ENCODE measurements around the gene GPAM. TPM values are rescaled to one million over a fixed set of nuclear protein-coding genes. Genes with fewer than 3 reads are reported as not detected.

GPAM gene
- total and polyA plus RNA-seq, 5 donors from 2014 or later, result 0.84 to 4.2 (median 2.5) TPM

DNA sequence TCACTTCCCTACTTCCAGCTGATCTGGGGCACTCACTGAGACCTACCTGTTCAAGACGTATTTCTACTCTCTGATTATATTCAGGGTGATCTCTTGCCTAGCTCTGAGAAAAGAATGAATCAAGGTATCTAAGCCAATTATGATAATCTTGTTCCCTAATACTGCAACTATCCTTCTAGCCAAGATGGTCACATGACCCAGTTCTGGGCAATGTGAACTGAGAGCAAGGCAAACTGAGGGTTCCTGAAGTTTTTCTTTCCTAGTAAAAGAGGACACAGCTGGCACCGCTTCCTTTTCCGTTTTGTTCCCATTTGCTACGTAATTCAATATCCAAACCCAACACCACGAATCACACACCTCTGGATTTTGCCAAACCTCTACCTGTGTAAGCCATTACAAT, 5.9 kb upstream of the GPAM start:
- Mint-ChIP-seq H3K27me3 (peaks cover 17% of the 10 kb centered on the region), H3K36me3 (no peaks in the 10 kb centered on the region), H3K9me3 (peaks cover 0 to 9% (median 0%) of the 10 kb centered on the region in 7 donors), H3K27ac (peak overlapping the region in 1 of 3 donors; percentile 11), H3K4me3 (no peak overlapping the region), H3K4me1 (peaks cover 0 to 4% (median 2%) of the 10 kb centered on the region in 4 donors)
- H3K4me1 ChIP-seq (ENCODE audit: control insufficient read depth, insufficient read depth, low read length, poor library complexity, severe bottlenecking), result no peaks in the 10 kb centered on the region
- no peaks in the 10 kb centered on the region for H3K36me3 ChIP-seq (ENCODE audit: control insufficient read depth, insufficient read depth, low read length)
- no peak overlapping the region for H3K4me3 ChIP-seq (ENCODE audit: low read depth, low read length)
- no peaks in the 10 kb centered on the region for H3K9me3 ChIP-seq (ENCODE audit: control insufficient read depth in 2 of 2, low read length in 2 of 2)
- H3K27me3 ChIP-seq (ENCODE audit: control insufficient read depth, insufficient read depth, low read length), result peaks cover 4% of the 10 kb centered on the region
- ATAC-seq (ENCODE audit: low read depth in 2 of 2) (no peak), DNase-seq (no peak)
- no peak overlapping the region for H3K27ac ChIP-seq (ENCODE audit: insufficient read depth, low read length, poor library complexity, severe bottlenecking)

DNA sequence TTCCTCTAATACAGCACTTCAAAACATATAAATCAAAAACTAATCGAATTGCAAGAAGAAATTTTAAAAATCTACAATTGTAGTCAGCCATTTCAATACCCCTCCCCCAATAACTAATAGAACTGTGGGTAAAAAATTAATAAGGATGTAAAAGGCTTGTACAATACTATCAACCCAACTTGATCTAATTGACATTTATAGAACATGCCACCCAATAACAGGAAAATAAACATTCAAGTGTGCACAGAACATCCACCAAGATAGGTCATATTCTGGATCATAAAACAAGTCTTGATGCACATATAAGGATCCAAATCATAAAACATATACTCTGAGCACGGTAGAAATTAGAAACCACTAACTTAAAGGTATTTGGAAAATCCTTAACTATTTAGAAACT, 4.0 kb upstream of the GPAM start:
- no peaks in the 10 kb centered on the region for H3K9me3 ChIP-seq (ENCODE audit: control insufficient read depth in 2 of 2, low read length in 2 of 2)
- Mint-ChIP-seq H3K27ac (no peak overlapping the region), H3K27me3 (peaks cover 21% of the 10 kb centered on the region), H3K36me3 (no peaks in the 10 kb centered on the region), H3K9me3 (peaks cover 0 to 9% (median 0%) of the 10 kb centered on the region in 7 donors), H3K4me3 (no peak overlapping the region), H3K4me1 (peaks cover 7 to 22% (median 12%) of the 10 kb centered on the region in 4 donors)
- no peaks in the 10 kb centered on the region for H3K36me3 ChIP-seq (ENCODE audit: control insufficient read depth, insufficient read depth, low read length)
- H3K27me3 ChIP-seq (ENCODE audit: control insufficient read depth, insufficient read depth, low read length), result peaks cover 4% of the 10 kb centered on the region
- H3K4me1 ChIP-seq (ENCODE audit: control insufficient read depth, insufficient read depth, low read length, poor library complexity, severe bottlenecking), result peaks cover 14% of the 10 kb centered on the region
- no peak overlapping the region for H3K4me3 ChIP-seq (ENCODE audit: low read depth, low read length)
- ATAC-seq (ENCODE audit: low read depth in 2 of 2) (no peak), DNase-seq (no peak)
- H3K27ac ChIP-seq (ENCODE audit: insufficient read depth, low read length, poor library complexity, severe bottlenecking), result no peak overlapping the region

DNA sequence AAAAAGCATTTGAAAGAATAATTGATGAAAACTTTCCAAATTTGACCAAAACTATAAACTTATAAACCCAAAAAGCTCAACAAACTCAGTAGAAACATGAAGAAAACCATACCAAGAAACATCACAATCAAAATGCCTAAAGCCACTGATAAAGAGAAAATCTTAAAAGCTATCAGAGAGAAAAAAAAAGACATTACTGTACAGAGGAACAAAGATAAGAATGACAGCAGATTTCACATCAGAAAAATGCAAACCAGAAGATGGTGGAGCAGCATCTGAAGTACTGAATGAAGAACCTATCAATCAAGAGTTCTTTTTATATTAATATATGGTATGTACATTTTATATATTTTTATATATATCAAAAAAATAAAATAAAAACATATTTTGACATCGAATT, 2.4 kb upstream of the GPAM start:
- Mint-ChIP-seq H3K9me3 (peaks cover 0 to 9% (median 0%) of the 10 kb centered on the region in 7 donors), H3K4me1 (peaks cover 12 to 29% (median 17%) of the 10 kb centered on the region in 4 donors), H3K27ac (no peak overlapping the region), H3K4me3 (peak overlapping the region in 1 of 4 donors; percentile 53), H3K27me3 (peaks cover 21% of the 10 kb centered on the region), H3K36me3 (no peaks in the 10 kb centered on the region)
- Histone ChIP-seq H3K27ac (ENCODE audit: insufficient read depth, low read length, poor library complexity, severe bottlenecking) (no peak overlapping the region), H3K4me1 (ENCODE audit: control insufficient read depth, insufficient read depth, low read length, poor library complexity, severe bottlenecking) (peaks cover 16% of the 10 kb centered on the region), H3K9me3 (ENCODE audit: control insufficient read depth in 2 of 2, low read length in 2 of 2) (no peaks in the 10 kb centered on the region), H3K4me3 (ENCODE audit: low read depth, low read length) (no peak overlapping the region), H3K27me3 (ENCODE audit: control insufficient read depth, insufficient read depth, low read length) (peaks cover 4% of the 10 kb centered on the region), H3K36me3 (ENCODE audit: control insufficient read depth, insufficient read depth, low read length) (no peaks in the 10 kb centered on the region)
- DNase-seq, result no peak
- ATAC-seq (ENCODE audit: low read depth in 2 of 2), result no peak

DNA sequence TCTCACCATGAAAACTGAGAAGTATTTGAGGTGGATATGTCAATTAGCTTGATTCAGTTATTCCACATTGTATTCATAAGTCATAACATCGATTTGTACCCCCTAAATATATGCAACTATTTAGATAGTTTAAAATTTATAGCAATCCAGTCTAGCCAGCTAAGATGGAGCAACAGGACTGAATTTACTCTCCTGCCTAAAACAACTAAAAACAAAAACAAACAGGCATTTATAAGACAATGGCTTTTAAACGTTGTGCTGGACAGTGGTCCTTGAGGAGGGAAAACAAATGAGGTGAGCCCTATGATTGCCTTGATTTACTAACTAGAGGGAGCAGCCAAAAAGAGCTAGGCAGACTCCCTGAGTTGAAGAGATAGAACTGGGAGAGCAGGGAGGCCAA, 814 bp upstream of the GPAM start:
- Mint-ChIP-seq H3K4me3 (peak overlapping the region; percentile 7 to 97 (median 95)), H3K27me3 (peaks cover 18% of the 10 kb centered on the region), H3K36me3 (peaks cover 9% of the 10 kb centered on the region), H3K4me1 (peaks cover 14 to 35% (median 23%) of the 10 kb centered on the region in 4 donors), H3K27ac (peak overlapping the region in 2 of 3 donors; percentile 83 to 98), H3K9me3 (peaks cover 0 to 9% (median 0%) of the 10 kb centered on the region in 7 donors)
- peaks cover 4% of the 10 kb centered on the region for H3K27me3 ChIP-seq (ENCODE audit: control insufficient read depth, insufficient read depth, low read length)
- H3K27ac ChIP-seq (ENCODE audit: insufficient read depth, low read length, poor library complexity, severe bottlenecking), result no peak overlapping the region
- H3K9me3 ChIP-seq (ENCODE audit: control insufficient read depth in 2 of 2, low read length in 2 of 2), result no peaks in the 10 kb centered on the region
- DNase-seq (peak in 1 of 3 donors; percentile 1), ATAC-seq (ENCODE audit: low read depth in 2 of 2) (no peak)
- H3K4me3 ChIP-seq (ENCODE audit: low read depth, low read length), result peak overlapping the region; percentile 94
- peaks cover 9% of the 10 kb centered on the region for H3K36me3 ChIP-seq (ENCODE audit: control insufficient read depth, insufficient read depth, low read length)
- peaks cover 16% of the 10 kb centered on the region for H3K4me1 ChIP-seq (ENCODE audit: control insufficient read depth, insufficient read depth, low read length, poor library complexity, severe bottlenecking)

DNA sequence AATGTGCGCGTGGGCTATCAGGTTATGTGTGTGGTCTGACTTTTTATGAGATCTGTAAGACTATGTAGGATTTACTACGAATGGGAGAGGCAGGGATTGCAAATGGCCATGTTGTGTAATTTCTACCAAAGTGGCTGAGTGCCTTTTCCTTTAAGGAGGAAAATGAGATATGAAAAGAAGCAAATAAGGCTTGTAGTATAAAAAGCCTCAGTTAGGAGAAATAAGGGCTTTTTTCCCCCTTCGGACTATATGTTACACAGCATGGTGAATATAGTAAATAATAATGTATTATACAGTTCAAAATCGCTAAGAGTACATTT, 447 bp upstream of the GPAM start:
- DNase-seq (no peak), ATAC-seq (ENCODE audit: low read depth in 2 of 2) (no peak)
- H3K4me3 Mint-ChIP-seq, result peak overlapping the region; percentile 93 to 97 (median 96)
- peaks cover 11% of the 10 kb centered on the region for H3K36me3 Mint-ChIP-seq
- peak overlapping the region; percentile 38 to 98 (median 95) for H3K27ac Mint-ChIP-seq
- H3K27me3 ChIP-seq (ENCODE audit: control insufficient read depth, insufficient read depth, low read length), result peaks cover 4% of the 10 kb centered on the region
- H3K4me1 Mint-ChIP-seq, result peaks cover 14 to 35% (median 25%) of the 10 kb centered on the region in 4 donors
- H3K4me1 ChIP-seq (ENCODE audit: control insufficient read depth, insufficient read depth, low read length, poor library complexity, severe bottlenecking), result peaks cover 16% of the 10 kb centered on the region
- H3K9me3 Mint-ChIP-seq, result peaks cover 0 to 9% (median 0%) of the 10 kb centered on the region in 7 donors
- H3K36me3 ChIP-seq (ENCODE audit: control insufficient read depth, insufficient read depth, low read length), result peaks cover 9% of the 10 kb centered on the region
- H3K27ac ChIP-seq (ENCODE audit: insufficient read depth, low read length, poor library complexity, severe bottlenecking), result peak overlapping the region; percentile 63
- H3K9me3 ChIP-seq (ENCODE audit: control insufficient read depth in 2 of 2, low read length in 2 of 2), result no peaks in the 10 kb centered on the region
- H3K4me3 ChIP-seq (ENCODE audit: low read depth, low read length), result peak overlapping the region; percentile 94
- peaks cover 16% of the 10 kb centered on the region for H3K27me3 Mint-ChIP-seq

DNA sequence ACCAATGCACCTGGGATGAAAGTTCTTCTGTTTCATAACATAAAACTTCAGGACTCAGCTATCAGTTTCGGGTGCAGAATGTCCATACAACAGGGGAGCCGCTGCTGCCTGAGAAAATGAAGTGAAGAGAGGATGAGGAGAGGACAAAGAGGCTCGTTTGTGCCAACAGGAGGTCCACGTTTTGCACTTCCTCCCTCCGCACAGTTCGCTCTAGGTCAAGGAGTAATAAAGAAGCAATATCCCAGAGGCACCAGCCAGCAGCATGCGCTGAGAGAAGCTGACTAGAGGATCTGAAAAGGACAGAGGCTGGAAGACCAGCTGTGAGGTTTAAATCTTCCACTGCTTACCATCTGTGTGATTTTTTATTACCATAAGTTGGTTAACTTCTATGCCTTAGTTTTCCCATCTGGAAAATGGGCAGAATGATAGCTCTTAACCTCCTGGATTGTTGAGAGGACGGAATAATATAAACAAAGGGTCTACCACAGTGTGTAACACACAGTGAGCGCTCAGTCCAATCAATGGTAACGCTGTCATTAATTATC, 709 bp downstream of the GPAM start:
- DNase-seq, result no peak

DNA sequence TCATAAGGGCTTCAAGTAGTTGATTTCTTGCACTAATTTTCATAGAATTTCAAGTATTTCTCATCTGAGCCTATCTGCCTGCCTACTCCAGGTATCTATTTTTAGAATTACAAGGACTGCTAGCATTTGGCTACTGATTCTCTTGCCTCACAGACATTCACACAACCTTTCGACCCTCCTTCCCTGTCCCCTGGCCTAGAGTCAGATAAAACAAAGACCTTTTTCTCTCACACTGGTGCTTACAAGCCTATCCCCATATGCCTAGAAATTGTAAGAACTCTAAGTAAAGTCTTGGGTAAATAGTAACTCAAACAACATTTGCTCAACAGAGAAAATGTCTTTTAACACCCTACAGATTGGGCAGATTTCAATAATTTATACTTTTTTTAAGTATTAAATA, 6.3 kb downstream of the GPAM start:
- peaks cover 63% of the 10 kb centered on the region for H3K36me3 ChIP-seq (ENCODE audit: control insufficient read depth, insufficient read depth, low read length)
- H3K27ac Mint-ChIP-seq, result no peak overlapping the region
- H3K4me3 ChIP-seq (ENCODE audit: low read depth, low read length), result no peak overlapping the region
- no peaks in the 10 kb centered on the region for H3K9me3 Mint-ChIP-seq
- no peak overlapping the region for H3K27ac ChIP-seq (ENCODE audit: insufficient read depth, low read length, poor library complexity, severe bottlenecking)
- DNase-seq, result no peak
- no peaks in the 10 kb centered on the region for H3K27me3 Mint-ChIP-seq
- no peak for ATAC-seq (ENCODE audit: low read depth in 2 of 2)
- no peaks in the 10 kb centered on the region for H3K27me3 ChIP-seq (ENCODE audit: control insufficient read depth, insufficient read depth, low read length)
- peaks cover 36% of the 10 kb centered on the region for H3K36me3 Mint-ChIP-seq
- H3K4me1 ChIP-seq (ENCODE audit: control insufficient read depth, insufficient read depth, low read length, poor library complexity, severe bottlenecking), result no peaks in the 10 kb centered on the region
- no peak overlapping the region for H3K4me3 Mint-ChIP-seq
- H3K4me1 Mint-ChIP-seq, result peaks cover 3 to 14% (median 13%) of the 10 kb centered on the region in 4 donors
- no peaks in the 10 kb centered on the region for H3K9me3 ChIP-seq (ENCODE audit: control insufficient read depth in 2 of 2, low read length in 2 of 2)

More for the DNA sequence above, 709 bp downstream of the GPAM start:
- H3K4me1 Mint-ChIP-seq, result peaks cover 14 to 35% (median 25%) of the 10 kb centered on the region in 4 donors
- H3K36me3 Mint-ChIP-seq, result peaks cover 11% of the 10 kb centered on the region
- H3K27me3 ChIP-seq (ENCODE audit: control insufficient read depth, insufficient read depth, low read length), result no peaks in the 10 kb centered on the region
- H3K9me3 ChIP-seq (ENCODE audit: control insufficient read depth in 2 of 2, low read length in 2 of 2), result no peaks in the 10 kb centered on the region
- peak overlapping the region; percentile 93 to 97 (median 96) for H3K4me3 Mint-ChIP-seq
- H3K36me3 ChIP-seq (ENCODE audit: control insufficient read depth, insufficient read depth, low read length), result peaks cover 15% of the 10 kb centered on the region
- H3K4me3 ChIP-seq (ENCODE audit: low read depth, low read length), result peak overlapping the region; percentile 94
- H3K4me1 ChIP-seq (ENCODE audit: control insufficient read depth, insufficient read depth, low read length, poor library complexity, severe bottlenecking), result peaks cover 16% of the 10 kb centered on the region
- H3K27ac ChIP-seq (ENCODE audit: insufficient read depth, low read length, poor library complexity, severe bottlenecking), result no peak overlapping the region
- no peak for ATAC-seq (ENCODE audit: low read depth in 2 of 2)
- peak overlapping the region; percentile 93 to 98 (median 95) for H3K27ac Mint-ChIP-seq
- H3K27me3 Mint-ChIP-seq, result peaks cover 16% of the 10 kb centered on the region
- H3K9me3 Mint-ChIP-seq, result peaks cover 0 to 9% (median 0%) of the 10 kb centered on the region in 7 donors

DNA sequence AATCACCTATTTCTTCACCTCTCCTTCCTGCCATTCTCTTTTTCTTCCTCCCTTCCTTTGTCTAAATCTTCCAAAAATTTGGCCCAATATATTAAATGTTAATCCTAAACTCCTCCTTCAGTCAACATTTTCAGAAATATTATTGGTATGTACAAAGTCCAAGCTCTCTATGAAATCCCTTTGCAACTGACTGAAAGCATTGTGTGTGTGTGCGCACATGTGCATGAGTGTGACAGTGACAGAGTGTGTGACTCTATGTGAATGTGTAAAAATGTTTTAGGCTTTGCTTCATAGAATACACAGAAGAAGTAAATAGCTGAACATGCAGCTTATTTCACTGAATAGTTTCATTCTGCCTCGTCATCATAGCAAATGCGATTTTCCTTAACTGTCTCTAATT, 7.0 kb downstream of the GPAM start:
- peaks cover 2 to 10% (median 9%) of the 10 kb centered on the region in 4 donors for H3K4me1 Mint-ChIP-seq
- DNase-seq, result no peak
- H3K36me3 Mint-ChIP-seq, result peaks cover 41% of the 10 kb centered on the region
- H3K9me3 ChIP-seq (ENCODE audit: control insufficient read depth in 2 of 2, low read length in 2 of 2), result no peaks in the 10 kb centered on the region
- ATAC-seq (ENCODE audit: low read depth in 2 of 2), result no peak
- no peak overlapping the region for H3K27ac Mint-ChIP-seq
- no peak overlapping the region for H3K4me3 ChIP-seq (ENCODE audit: low read depth, low read length)
- no peaks in the 10 kb centered on the region for H3K4me1 ChIP-seq (ENCODE audit: control insufficient read depth, insufficient read depth, low read length, poor library complexity, severe bottlenecking)
- H3K4me3 Mint-ChIP-seq, result no peak overlapping the region
- H3K36me3 ChIP-seq (ENCODE audit: control insufficient read depth, insufficient read depth, low read length), result peaks cover 67% of the 10 kb centered on the region
- H3K27me3 Mint-ChIP-seq, result no peaks in the 10 kb centered on the region
- H3K9me3 Mint-ChIP-seq, result no peaks in the 10 kb centered on the region
- H3K27ac ChIP-seq (ENCODE audit: insufficient read depth, low read length, poor library complexity, severe bottlenecking), result no peak overlapping the region
- H3K27me3 ChIP-seq (ENCODE audit: control insufficient read depth, insufficient read depth, low read length), result no peaks in the 10 kb centered on the region

Measured in CD4-positive, CD25-positive, alpha-beta regulatory T cell (primary cell).